SU-DHL-6 (cell line): ENCODE results near the gene EHD4.

Experiments
- EZH2phosphoT487 ChIP-seq: fragments of 200-600 bp; sonication (generic), shearing (Covaris generic); conservative IDR thresholded peaks from 2 replicates; pipeline ENCODE4 v1.6.1; 2018; ENCODE audit warnings: mild to moderate bottlenecking, antibody characterized with exemption, low read length, moderate library complexity, mixed read lengths
- TF ChIP-seq, protein P1 (sequence below): fragments of 200-600 bp; sonication (generic); IDR thresholded peaks from one replicate; pipeline ENCODE4 v1.5.1; 2017; ENCODE audit warnings: antibody characterized with exemption, mild to moderate bottlenecking, low read length, moderate library complexity; ENCODE audit not compliant: insufficient read depth, poor library complexity, severe bottlenecking

DNA sequence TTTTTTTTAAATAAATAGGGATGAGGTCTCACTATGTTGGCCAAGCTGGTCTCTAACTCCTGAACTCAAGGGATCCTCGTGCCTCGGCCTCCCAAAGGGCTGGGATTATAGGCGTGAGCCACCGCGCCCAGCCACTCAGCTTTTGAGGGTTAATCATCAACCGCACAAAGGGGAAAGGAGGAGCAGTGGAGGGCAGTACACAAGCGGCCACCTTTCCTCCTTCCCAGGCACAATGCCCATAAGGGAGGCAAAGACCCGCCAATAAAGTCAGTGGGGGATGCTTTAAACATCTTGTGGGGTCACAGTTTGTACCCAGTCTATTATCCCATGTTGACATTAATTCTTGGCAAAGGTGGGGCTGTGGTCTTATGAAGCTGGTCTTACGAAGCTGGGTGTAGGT, 32.4 kb downstream of the EHD4 start:
- TF ChIP-seq, protein P1, sequence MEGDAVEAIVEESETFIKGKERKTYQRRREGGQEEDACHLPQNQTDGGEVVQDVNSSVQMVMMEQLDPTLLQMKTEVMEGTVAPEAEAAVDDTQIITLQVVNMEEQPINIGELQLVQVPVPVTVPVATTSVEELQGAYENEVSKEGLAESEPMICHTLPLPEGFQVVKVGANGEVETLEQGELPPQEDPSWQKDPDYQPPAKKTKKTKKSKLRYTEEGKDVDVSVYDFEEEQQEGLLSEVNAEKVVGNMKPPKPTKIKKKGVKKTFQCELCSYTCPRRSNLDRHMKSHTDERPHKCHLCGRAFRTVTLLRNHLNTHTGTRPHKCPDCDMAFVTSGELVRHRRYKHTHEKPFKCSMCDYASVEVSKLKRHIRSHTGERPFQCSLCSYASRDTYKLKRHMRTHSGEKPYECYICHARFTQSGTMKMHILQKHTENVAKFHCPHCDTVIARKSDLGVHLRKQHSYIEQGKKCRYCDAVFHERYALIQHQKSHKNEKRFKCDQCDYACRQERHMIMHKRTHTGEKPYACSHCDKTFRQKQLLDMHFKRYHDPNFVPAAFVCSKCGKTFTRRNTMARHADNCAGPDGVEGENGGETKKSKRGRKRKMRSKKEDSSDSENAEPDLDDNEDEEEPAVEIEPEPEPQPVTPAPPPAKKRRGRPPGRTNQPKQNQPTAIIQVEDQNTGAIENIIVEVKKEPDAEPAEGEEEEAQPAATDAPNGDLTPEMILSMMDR: no peak
- no peak for TF ChIP-seq EZH2phosphoT487
